ENCODE measurements around the gene NUMA1.

NUMA1 gene

GRCh38 chr11:71986131-71986530, 94.2 kb downstream of the NUMA1 start:
- Histone ChIP-seq H4K20me1 (ENCODE audit: control insufficient read depth, insufficient read depth, low read depth, low read length) (no peaks in the 10 kb centered on the region), H3K27ac (ENCODE audit: low read depth, low read length) (no peak overlapping the region), H3K4me2 (ENCODE audit: low read length) (no peak overlapping the region), H3K9me3 (ENCODE audit: control insufficient read depth, insufficient read depth, low read length) (no peaks in the 10 kb centered on the region), H3K4me1 (ENCODE audit: control insufficient read depth, low read length) (peaks cover 8% of the 10 kb centered on the region), H3K79me2 (ENCODE audit: control insufficient read depth, low read length) (no peaks in the 10 kb centered on the region), H3K9me2 (replicated peaks; ENCODE audit: control insufficient read depth, low read length) (no peaks in the 10 kb centered on the region), H3K27me3 (ENCODE audit: control insufficient read depth, low read length) (no peaks in the 10 kb centered on the region), H3F3A (ENCODE audit: control insufficient read depth, insufficient read depth) (no peaks in the 10 kb centered on the region), H3K4me3 (ENCODE audit: low read length) (no peak overlapping the region), H3K36me3 (ENCODE audit: control insufficient read depth, low read length) (peaks cover 13% of the 10 kb centered on the region; the same call in 1 of the 2 replicates)
- no peak for TF ChIP-seq CTCF (IDR thresholded peaks at IDR 0.05; ENCODE audit: low read depth, low read length, poor library complexity, severe bottlenecking)
- TF ChIP-seq EZH2phosphoT487 (IDR thresholded peaks at IDR 0.05; ENCODE audit: borderline replicate concordance, low read length) = no peak

- Histone ChIP-seq H3F3A (ENCODE audit: control insufficient read depth, insufficient read depth) (0 out of 2 replicates have a peak, but pooled peaks cover 2% of the 10 kb centered on the region), H3K4me1 (ENCODE audit: control insufficient read depth, low read length) (peaks cover 11% of the 10 kb centered on the region), H3K36me3 (ENCODE audit: control insufficient read depth, low read length) (peaks cover 9% of the 10 kb centered on the region), H3K9me3 (ENCODE audit: control insufficient read depth, insufficient read depth, low read length) (no peaks in the 10 kb centered on the region), H3K27ac (ENCODE audit: low read depth, low read length) (no peak overlapping the region), H3K4me3 (ENCODE audit: low read length) (no peak overlapping the region), H3K9me2 (replicated peaks; ENCODE audit: control insufficient read depth, low read length) (no peaks in the 10 kb centered on the region), H4K20me1 (ENCODE audit: control insufficient read depth, insufficient read depth, low read depth, low read length) (no peaks in the 10 kb centered on the region), H3K79me2 (ENCODE audit: control insufficient read depth, low read length) (no peaks in the 10 kb centered on the region), H3K4me2 (ENCODE audit: low read length) (no peak overlapping the region), H3K27me3 (ENCODE audit: control insufficient read depth, low read length) (no peaks in the 10 kb centered on the region)
- no peak for TF ChIP-seq EZH2phosphoT487 (IDR thresholded peaks at IDR 0.05; ENCODE audit: borderline replicate concordance, low read length)
- no peak for TF ChIP-seq CTCF (IDR thresholded peaks at IDR 0.05; ENCODE audit: low read depth, low read length, poor library complexity, severe bottlenecking)
Measured at GRCh38 chr11:71979602-71980001, 100.7 kb downstream of the NUMA1 start.

GRCh38 chr11:71979094-71979493, 101.2 kb downstream of the NUMA1 start:
- H3F3A ChIP-seq (ENCODE audit: control insufficient read depth, insufficient read depth) = 0 out of 2 replicates have a peak, but pooled peaks cover 2% of the 10 kb centered on the region
- TF ChIP-seq CTCF (IDR thresholded peaks at IDR 0.05; ENCODE audit: low read depth, low read length, poor library complexity, severe bottlenecking) (no peak), EZH2phosphoT487 (IDR thresholded peaks at IDR 0.05; ENCODE audit: borderline replicate concordance, low read length) (no peak)
- H3K4me3 ChIP-seq (ENCODE audit: low read length) = no peak overlapping the region
- H3K4me2 ChIP-seq (ENCODE audit: low read length) = no peak overlapping the region
- H3K36me3 ChIP-seq (ENCODE audit: control insufficient read depth, low read length) = peaks cover 9% of the 10 kb centered on the region
- H3K9me2 ChIP-seq (replicated peaks; ENCODE audit: control insufficient read depth, low read length) = no peaks in the 10 kb centered on the region
- H3K79me2 ChIP-seq (ENCODE audit: control insufficient read depth, low read length) = no peaks in the 10 kb centered on the region
- H3K9me3 ChIP-seq (ENCODE audit: control insufficient read depth, insufficient read depth, low read length) = no peaks in the 10 kb centered on the region
- H3K27me3 ChIP-seq (ENCODE audit: control insufficient read depth, low read length) = no peaks in the 10 kb centered on the region
- no peaks in the 10 kb centered on the region for H4K20me1 ChIP-seq (ENCODE audit: control insufficient read depth, insufficient read depth, low read depth, low read length)
- no peak overlapping the region for H3K27ac ChIP-seq (ENCODE audit: low read depth, low read length)
- H3K4me1 ChIP-seq (ENCODE audit: control insufficient read depth, low read length) = peaks cover 11% of the 10 kb centered on the region

Data from DOHH2 (cell line).